ENCODE results near the gene LIN7C. TPM values are rescaled to one million over a fixed set of nuclear protein-coding genes. Genes with fewer than 3 reads are reported as not detected.

The LIN7C gene
- total RNA-seq, 1 experiment from 2014 or later = 131 TPM

DNA sequence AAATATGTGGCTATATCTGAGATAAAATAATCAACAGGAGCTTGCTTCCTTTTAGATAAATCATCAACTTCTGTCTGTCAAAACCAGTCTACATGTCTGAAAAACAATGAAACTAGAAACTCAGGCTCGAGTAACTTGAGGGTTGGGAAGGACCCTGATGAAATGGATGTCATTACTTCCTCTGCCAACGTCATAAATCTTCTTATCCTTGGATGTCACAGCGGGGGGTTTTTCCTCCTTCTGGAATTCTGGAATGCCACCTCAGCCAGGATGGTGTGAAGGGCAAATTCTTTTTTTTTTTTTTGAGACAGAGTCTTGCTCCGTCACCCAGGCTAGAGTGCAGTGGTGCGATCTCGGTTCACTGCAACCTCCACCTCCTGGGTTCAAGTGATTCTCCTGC is 47.4 kb downstream of the LIN7C start:
- H3K27ac ChIP-seq (ENCODE audit: low read depth, low read length, poor library complexity, severe bottlenecking) = no peak overlapping the region
- POLR2A ChIA-PET (ENCODE audit: low non-redundant PET) = no interaction called here
- DNase-seq (ENCODE audit: low spot score) = no peak

DNA sequence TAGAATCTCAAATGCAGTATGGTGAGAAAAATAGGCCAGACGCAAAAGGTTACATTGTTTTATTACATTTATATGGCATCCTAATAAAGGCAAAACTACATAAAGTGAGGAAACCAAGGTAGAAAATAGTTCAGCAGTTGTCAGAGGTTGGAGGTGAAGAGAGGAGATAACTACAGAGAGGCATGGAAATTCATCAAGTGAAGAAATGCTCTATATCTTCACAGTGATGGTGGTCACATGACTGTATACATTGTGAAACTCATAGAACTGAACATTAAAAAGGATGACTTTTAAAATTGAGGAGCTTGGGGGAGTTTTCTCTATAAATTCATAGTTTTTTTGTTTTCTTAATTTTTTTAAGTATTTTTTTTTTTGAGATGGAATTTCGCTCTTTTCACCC is 48.4 kb downstream of the LIN7C start:
- intact Hi-C loops (cut with micrococcal nuclease; ENCODE audit: unreplicated experiment) = no loop called here
- H3K4me1 ChIP-seq (ENCODE audit: insufficient read depth, low read length, poor library complexity, severe bottlenecking) = peaks cover 21% of the 10 kb centered on the region
- H3K9me3 ChIP-seq (ENCODE audit: low read depth, low read length, poor library complexity, severe bottlenecking) = no peaks in the 10 kb centered on the region
- H3K4me3 ChIP-seq (ENCODE audit: low read depth, low read length, poor library complexity, severe bottlenecking) = no peak overlapping the region
- H3K36me3 ChIP-seq (ENCODE audit: insufficient read depth, low read length, poor library complexity, severe bottlenecking) = no peaks in the 10 kb centered on the region
- ChIA-PET POLR2A (ENCODE audit: low non-redundant PET) (no interaction called here), CTCF (interaction anchor here (0.6 kb wide), 1 partner anchor 28 kb away, joined by 3 read pairs; no protein-coding TSS in a partner anchor)
- BruUV-seq (replicated peaks) = no TSS peak
- no peak overlapping the region for H3K27ac ChIP-seq (ENCODE audit: low read depth, low read length, poor library complexity, severe bottlenecking)
- TF ChIP-seq EZH2 (IDR thresholded peaks at IDR 0.05; ENCODE audit: borderline replicate concordance, low read depth, low read length, poor library complexity, severe bottlenecking) = no peak
- TF ChIP-seq, protein P1, sequence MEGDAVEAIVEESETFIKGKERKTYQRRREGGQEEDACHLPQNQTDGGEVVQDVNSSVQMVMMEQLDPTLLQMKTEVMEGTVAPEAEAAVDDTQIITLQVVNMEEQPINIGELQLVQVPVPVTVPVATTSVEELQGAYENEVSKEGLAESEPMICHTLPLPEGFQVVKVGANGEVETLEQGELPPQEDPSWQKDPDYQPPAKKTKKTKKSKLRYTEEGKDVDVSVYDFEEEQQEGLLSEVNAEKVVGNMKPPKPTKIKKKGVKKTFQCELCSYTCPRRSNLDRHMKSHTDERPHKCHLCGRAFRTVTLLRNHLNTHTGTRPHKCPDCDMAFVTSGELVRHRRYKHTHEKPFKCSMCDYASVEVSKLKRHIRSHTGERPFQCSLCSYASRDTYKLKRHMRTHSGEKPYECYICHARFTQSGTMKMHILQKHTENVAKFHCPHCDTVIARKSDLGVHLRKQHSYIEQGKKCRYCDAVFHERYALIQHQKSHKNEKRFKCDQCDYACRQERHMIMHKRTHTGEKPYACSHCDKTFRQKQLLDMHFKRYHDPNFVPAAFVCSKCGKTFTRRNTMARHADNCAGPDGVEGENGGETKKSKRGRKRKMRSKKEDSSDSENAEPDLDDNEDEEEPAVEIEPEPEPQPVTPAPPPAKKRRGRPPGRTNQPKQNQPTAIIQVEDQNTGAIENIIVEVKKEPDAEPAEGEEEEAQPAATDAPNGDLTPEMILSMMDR (conservative IDR thresholded peaks at IDR 0.05; ENCODE audit: low read depth, low read length) = no peak
- H3K27me3 ChIP-seq (replicated peaks; ENCODE audit: insufficient read depth, low read depth, low read length, poor library complexity) = no peaks in the 10 kb centered on the region
- DNase-seq (ENCODE audit: low spot score) = no peak

More for the DNA sequence above, 47.4 kb downstream of the LIN7C start:
- Histone ChIP-seq H3K4me3 (ENCODE audit: low read depth, low read length, poor library complexity, severe bottlenecking) (no peak overlapping the region), H3K36me3 (ENCODE audit: insufficient read depth, low read length, poor library complexity, severe bottlenecking) (no peaks in the 10 kb centered on the region), H3K27me3 (replicated peaks; ENCODE audit: insufficient read depth, low read depth, low read length, poor library complexity) (no peaks in the 10 kb centered on the region), H3K9me3 (ENCODE audit: low read depth, low read length, poor library complexity, severe bottlenecking) (no peaks in the 10 kb centered on the region), H3K4me1 (ENCODE audit: insufficient read depth, low read length, poor library complexity, severe bottlenecking) (peaks cover 27% of the 10 kb centered on the region)
- BruUV-seq (replicated peaks) = no TSS peak
- no peak for TF ChIP-seq EZH2 (IDR thresholded peaks at IDR 0.05; ENCODE audit: borderline replicate concordance, low read depth, low read length, poor library complexity, severe bottlenecking)
- TF ChIP-seq, protein P1 (conservative IDR thresholded peaks at IDR 0.05; ENCODE audit: low read depth, low read length) = no peak
- CTCF ChIA-PET = no interaction called here
- intact Hi-C loops (cut with micrococcal nuclease; ENCODE audit: unreplicated experiment) = no loop called here

GRCh38 chr11:27456795-27457329 is 49.7 kb downstream of the LIN7C start:
- TF ChIP-seq EZH2 (IDR thresholded peaks at IDR 0.05; ENCODE audit: borderline replicate concordance, low read depth, low read length, poor library complexity, severe bottlenecking) = no peak
- TF ChIP-seq, protein P1 (conservative IDR thresholded peaks at IDR 0.05; ENCODE audit: low read depth, low read length) = no peak
- H3K27ac ChIP-seq (ENCODE audit: low read depth, low read length, poor library complexity, severe bottlenecking) = no peak overlapping the region
- no peak for DNase-seq (ENCODE audit: low spot score)
- no peaks in the 10 kb centered on the region for H3K9me3 ChIP-seq (ENCODE audit: low read depth, low read length, poor library complexity, severe bottlenecking)
- no TSS peak for BruUV-seq (replicated peaks)
- CTCF ChIA-PET = no interaction called here
- no peaks in the 10 kb centered on the region for H3K36me3 ChIP-seq (ENCODE audit: insufficient read depth, low read length, poor library complexity, severe bottlenecking)
- H3K4me3 ChIP-seq (ENCODE audit: low read depth, low read length, poor library complexity, severe bottlenecking) = no peak overlapping the region
- intact Hi-C loops (cut with micrococcal nuclease; ENCODE audit: unreplicated experiment) = no loop called here
- H3K27me3 ChIP-seq (replicated peaks; ENCODE audit: insufficient read depth, low read depth, low read length, poor library complexity) = no peaks in the 10 kb centered on the region
- H3K4me1 ChIP-seq (ENCODE audit: insufficient read depth, low read length, poor library complexity, severe bottlenecking) = peaks cover 27% of the 10 kb centered on the region
- POLR2A ChIA-PET (ENCODE audit: low non-redundant PET) = no interaction called here

Data from A673 (cell line).